GM12875 (cell line): ENCODE results near the gene GTSF1L.
"Not testable (repeated sequence)": the region's sequence is repeated elsewhere in the genome, so short reads cannot be mapped to it uniquely, and the experiment has no call there.

ENCODE experiments used
- H3K4me3 ChIP-seq: one replicate; pipeline ENCODE4 v1.5.1; 2011; ENCODE audit warnings: low read depth, low read length, control low read depth
- TF ChIP-seq, protein P1 (sequence below): IDR thresholded peaks from 2 replicates; pipeline ENCODE4 v1.5.1; 2011; ENCODE audit warnings: low read depth, mild to moderate bottlenecking, control low read depth, inconsistent platforms, low read length, moderate library complexity, borderline replicate concordance; ENCODE audit not compliant: insufficient read depth

Gene GTSF1L

GRCh38 chr20:43766385-43766784 lies 39.6 kb upstream of the GTSF1L start:
- TF ChIP-seq, protein P1, sequence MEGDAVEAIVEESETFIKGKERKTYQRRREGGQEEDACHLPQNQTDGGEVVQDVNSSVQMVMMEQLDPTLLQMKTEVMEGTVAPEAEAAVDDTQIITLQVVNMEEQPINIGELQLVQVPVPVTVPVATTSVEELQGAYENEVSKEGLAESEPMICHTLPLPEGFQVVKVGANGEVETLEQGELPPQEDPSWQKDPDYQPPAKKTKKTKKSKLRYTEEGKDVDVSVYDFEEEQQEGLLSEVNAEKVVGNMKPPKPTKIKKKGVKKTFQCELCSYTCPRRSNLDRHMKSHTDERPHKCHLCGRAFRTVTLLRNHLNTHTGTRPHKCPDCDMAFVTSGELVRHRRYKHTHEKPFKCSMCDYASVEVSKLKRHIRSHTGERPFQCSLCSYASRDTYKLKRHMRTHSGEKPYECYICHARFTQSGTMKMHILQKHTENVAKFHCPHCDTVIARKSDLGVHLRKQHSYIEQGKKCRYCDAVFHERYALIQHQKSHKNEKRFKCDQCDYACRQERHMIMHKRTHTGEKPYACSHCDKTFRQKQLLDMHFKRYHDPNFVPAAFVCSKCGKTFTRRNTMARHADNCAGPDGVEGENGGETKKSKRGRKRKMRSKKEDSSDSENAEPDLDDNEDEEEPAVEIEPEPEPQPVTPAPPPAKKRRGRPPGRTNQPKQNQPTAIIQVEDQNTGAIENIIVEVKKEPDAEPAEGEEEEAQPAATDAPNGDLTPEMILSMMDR: no peak
- no peak overlapping the region for H3K4me3 ChIP-seq

GRCh38 chr20:43765916-43766315 lies 39.1 kb upstream of the GTSF1L start:
- TF ChIP-seq, protein P1: no peak
- H3K4me3 ChIP-seq: no peak overlapping the region

DNA sequence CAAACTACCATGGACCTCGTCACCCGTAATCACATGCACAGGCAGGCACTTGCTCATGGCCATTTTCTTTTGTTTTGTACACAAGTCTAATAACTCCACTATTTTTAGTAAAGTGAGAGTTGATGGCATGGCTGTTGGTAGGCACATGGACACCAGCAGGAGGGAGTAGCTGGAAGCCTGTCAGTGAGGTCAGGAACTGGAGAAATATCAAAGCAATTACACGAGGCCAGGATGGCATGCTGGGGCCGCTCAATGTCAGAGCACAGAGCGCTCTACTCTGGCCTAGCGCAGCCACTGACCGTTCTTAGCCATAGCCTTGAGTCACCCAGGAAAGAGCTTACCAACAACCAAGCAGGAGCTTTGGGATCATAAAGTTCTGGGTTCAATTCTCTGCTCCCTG lies 36.1 kb upstream of the GTSF1L start:
- TF ChIP-seq, protein P1: no peak

DNA sequence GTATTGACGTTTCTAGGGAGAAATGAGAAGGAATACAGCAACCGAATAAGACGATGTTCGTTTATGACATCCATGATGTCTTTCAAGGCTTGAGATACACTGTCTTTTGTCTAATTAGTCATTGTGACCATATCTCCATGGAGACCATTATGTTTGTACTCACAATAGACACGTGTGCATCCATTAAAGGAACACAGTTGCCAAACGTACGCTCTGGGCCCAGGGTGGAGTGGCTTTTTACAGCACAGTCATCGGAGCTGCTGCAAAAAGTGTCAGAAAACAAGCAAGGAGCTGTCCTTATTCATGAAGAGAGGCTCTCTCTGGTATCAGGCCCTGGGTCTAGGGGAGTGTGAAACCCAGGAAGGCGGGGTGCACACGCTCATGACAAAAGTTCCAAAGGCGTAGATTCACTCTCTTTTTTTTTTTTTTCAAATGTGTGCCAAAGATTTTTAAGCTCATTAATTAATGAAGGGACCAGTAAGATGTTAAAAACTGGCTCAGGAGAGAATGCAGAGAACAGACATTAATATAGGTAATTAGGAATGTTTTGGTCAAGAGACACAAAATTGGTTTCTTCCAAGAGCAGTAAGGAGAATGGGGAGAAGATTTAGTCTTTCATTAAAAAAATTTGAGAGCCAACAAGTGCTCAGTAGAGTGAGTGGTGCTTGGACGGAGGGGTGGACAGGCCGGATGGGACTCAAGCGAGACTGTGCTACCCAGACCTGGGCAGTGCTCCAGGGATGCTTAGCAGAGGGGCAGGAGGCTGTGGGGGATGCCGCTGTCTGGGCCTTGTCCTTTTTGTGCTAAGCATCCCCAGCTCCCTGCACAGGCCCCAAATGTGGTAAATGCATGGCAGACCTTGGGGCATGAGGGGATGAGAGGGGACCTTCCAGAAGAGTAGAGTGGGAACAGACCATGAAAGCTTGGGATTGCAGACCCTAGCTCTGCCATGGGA lies 34.9 kb upstream of the GTSF1L start:
- TF ChIP-seq, protein P1: no peak
- no peak overlapping the region for H3K4me3 ChIP-seq

More for the DNA sequence above, 36.1 kb upstream of the GTSF1L start:
- H3K4me3 ChIP-seq: no peak overlapping the region

- not testable (repeated sequence) for H3K4me3 ChIP-seq
Measured at GRCh38 chr20:43757888-43758287, 31.1 kb upstream of the GTSF1L start.

- TF ChIP-seq, protein P1: no peak
- no peak overlapping the region for H3K4me3 ChIP-seq
Measured at GRCh38 chr20:43755851-43756250, 29.0 kb upstream of the GTSF1L start.

GRCh38 chr20:43755390-43755789 lies 28.6 kb upstream of the GTSF1L start:
- TF ChIP-seq, protein P1: no peak
- no peak overlapping the region for H3K4me3 ChIP-seq
